CD4-positive, alpha-beta T cell treated with Interleukin-1 beta for 1 hour (primary cell): ENCODE results near the gene M1AP.

Experiments used
- DNase-seq, 2 donors: peaks; one replicate each; pipeline ENCODE4 v3.0.0-alpha.2; 2020 to 2022

The M1AP gene

DNA sequence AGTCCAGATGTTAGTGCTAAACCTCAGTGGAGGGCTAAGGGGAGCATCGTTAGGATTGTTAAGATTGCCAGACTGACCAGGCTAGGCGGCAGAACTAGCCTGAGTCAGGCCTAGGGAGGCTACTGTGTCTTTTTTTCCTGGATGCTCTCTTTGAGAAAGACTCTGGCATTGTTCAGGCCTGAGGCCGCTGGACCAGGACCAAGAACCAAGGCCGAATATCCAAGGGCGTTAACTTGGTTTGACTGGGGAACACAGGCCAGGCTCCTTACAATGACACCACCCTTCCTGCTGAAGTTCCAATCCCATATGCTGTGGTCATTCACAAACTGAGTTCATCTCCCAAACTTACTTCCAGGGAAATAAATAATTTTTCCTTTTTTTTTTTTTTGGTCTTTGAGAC, 107.8 kb downstream of the M1AP start:
- no peak for DNase-seq

- no peak for DNase-seq
Measured at GRCh38 chr2:74538881-74539339, 109.2 kb downstream of the M1AP start.

DNA sequence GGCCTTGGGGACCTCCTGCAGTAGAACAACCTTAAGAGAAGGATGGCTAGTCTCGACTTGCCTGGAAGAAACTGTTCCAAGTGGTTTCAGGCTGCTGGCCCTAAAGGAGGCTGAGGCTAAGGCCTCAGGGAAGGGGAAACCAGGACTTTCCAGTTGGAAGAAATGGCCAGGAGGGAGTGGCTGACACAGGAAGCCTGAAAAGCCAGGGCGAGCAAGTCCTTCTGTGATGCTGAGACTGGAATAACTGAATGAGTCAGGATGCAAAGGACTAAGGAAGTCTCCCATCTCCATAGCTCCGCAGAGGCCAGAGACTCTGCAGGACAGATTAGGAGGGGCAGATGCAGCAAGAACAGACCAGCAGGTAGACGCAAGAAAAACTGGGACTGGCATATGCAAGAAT, 111.0 kb downstream of the M1AP start:
- DNase-seq = no peak

- no peak for DNase-seq
Measured at GRCh38 chr2:74536166-74536950, 111.8 kb downstream of the M1AP start.

DNA sequence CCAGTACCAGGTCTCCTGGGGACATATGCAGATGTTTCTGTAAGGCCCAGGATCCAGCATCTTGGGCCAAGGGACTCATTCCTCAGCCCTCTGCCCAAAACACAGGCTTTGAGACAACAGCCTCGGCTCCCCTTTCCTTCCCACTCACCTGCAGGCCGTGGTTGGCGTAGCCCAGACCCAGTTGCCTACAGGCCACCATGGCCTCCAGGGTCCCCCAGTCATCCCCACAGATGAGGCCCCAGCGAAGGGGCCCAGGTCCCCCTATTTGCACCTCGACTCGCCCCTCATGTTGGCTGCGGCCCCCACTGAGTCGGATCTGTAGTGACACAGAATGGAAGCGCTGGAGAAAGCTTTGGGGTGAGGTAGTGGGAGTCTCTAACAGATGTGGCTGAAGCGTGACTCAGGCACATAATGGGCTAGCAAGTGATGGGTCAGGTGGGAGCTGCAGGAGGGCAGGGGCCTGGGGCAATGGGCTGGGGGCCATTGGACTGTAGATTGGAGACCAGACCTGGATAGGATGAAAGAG, 112.6 kb downstream of the M1AP start:
- DNase-seq = no peak

GRCh38 chr2:74534411-74534810, 113.7 kb downstream of the M1AP start:
- no peak for DNase-seq

GRCh38 chr2:74533464-74533863, 114.7 kb downstream of the M1AP start:
- DNase-seq = no peak

GRCh38 chr2:74532222-74532621, 115.9 kb downstream of the M1AP start:
- DNase-seq = peak in 1 of 2 donors; percentile 59

- DNase-seq = no peak
Measured at GRCh38 chr2:74531666-74532065, 116.5 kb downstream of the M1AP start.

- DNase-seq = peak; percentile 66 to 70
Measured at GRCh38 chr2:74530239-74531187, 117.6 kb downstream of the M1AP start.

DNA sequence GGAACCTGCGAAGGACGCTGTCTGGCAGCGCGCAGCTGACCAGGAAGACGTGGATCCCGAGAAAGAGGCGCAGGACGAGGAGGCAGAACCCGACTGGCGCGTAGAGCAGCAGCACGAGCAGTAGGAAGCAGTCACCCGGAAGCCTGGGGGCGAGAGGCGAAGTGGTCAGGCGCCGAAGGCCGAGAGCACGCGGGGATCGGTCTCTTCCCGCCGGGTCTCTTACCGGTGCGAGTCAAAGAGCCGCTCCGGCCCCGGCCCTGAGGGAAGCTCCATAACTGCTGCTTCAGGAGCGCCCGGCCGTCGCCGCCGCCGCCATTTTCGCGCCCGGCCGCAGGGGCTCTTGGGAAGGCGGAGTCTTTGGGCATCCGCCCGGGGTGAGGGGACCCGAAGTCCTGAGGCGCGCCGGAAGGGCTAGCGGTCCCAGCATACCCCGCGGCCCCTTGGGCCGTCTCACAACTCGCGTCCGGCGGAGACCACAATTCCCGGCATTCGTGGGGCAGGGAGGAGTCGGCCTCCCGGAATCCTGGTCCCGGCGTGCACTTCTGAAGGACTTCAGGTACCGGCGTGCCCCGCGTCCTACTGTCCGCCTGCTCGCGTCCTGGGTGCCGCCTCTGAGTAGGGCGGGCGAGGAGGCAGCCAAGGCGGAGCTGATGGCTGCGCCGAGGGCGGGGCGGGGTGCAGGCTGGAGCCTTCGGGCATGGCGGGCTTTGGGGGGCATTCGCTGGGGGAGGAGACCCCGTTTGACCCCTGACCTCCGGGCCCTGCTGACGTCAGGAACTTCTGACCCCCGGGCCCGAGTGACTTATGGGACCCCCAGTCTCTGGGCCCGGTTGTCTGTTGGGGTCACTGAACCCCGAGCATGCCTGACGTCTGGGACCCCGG, 118.5 kb downstream of the M1AP start, which contains the start of the genes AUP1 and HTRA2:
TSS of gene AUP1 (minus strand) at position 350 of the 882 bp plus-strand sequence. CDS start at position 273, 77 bp downstream.
TSS of gene HTRA2 (plus strand) at position 577 of the 882 bp plus-strand sequence. CDS start at position 651, 74 bp downstream.
- peak; percentile 89 to 94 for DNase-seq

DNA sequence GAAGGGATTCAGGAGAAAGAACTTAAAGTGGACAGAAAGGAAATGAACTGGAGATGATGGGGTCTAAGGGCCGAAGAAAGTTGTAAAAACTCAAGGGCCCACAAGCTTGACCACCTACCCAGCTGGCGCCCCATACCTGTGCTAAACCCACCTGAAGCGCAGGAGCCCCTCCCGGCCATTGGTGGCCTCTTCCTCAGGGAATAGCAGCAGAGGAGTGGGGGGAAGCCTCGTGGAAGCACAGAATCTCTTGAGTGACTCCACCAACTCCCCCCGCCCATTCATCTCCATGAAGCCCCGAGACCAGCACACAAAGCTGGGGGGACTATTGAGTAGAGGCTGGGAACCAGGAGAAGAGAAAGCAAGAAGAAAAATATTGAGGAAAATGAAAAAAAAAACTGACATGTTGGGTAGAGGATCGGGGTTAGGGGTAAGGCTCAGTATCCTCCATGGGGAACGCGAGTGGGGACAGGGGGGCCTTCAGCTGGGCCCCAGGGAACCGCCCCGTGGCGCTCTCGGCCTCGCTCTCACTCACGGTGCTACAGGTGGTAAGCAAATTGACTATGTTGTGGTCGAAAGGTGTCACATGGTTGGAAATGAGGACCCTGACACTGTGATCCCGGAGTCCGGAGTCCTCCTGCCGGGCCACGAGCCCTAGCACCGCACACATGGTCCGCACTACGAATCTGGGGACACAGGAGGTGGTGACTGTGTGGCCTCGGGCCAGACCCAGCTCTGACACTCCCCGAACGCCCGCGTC, 119.4 kb downstream of the M1AP start:
- peak in 1 of 2 donors; percentile 13 for DNase-seq

DNA sequence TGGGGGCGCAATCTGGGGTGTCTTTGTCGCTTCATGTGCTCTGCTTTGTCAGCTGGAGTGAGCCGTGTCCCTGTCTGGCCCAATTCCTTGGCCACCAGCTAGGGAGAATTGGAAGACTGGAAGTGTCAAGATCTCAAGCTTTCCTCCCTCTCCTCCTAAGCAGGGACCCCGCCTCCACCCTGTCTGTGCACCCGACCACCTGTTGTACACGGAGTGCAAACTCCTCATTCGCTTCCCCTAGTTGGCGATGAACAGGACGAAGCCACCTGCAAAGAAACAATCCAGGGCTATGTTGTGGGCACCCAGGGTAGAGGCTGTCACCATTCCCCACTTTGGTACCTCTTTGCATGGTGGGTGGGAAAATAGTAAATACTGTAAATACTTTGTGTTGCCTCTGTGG, 120.4 kb downstream of the M1AP start:
- no peak for DNase-seq

DNA sequence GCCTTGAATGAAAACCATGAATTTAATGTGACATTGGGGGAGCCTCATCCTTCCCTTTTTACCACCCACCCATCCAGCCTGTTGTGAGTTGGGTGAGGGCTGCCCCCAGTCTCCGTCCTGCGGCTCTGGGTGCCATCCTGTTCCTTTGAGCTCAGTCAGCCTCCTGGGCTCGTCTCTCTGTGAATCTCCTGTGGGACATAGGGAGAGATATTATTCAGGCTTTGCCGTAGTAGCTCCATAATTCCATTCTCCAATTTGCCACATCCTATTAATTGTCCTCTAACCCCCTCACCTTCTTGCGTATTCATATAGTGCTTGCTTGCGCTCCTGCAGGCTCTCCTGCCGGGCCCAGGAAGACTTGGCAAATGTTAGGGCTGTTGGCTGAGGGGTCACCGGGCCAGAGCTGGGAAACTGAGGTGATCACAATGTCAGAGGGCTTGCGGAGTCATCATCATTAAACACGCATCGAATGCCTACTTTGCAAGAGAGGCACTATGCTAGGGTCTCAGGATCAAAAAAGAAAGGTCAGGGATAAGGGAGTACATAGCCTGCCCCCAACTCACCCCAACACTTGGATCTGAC, 121.4 kb downstream of the M1AP start:
- no peak for DNase-seq

GRCh38 chr2:74525717-74526648, 122.1 kb downstream of the M1AP start, which contains the start of gene DQX1:
DQX1 (minus strand) TSS chr2:74526231; CDS start chr2:74525729, 502 bp downstream.
- peak; percentile 48 to 66 for DNase-seq

DNA sequence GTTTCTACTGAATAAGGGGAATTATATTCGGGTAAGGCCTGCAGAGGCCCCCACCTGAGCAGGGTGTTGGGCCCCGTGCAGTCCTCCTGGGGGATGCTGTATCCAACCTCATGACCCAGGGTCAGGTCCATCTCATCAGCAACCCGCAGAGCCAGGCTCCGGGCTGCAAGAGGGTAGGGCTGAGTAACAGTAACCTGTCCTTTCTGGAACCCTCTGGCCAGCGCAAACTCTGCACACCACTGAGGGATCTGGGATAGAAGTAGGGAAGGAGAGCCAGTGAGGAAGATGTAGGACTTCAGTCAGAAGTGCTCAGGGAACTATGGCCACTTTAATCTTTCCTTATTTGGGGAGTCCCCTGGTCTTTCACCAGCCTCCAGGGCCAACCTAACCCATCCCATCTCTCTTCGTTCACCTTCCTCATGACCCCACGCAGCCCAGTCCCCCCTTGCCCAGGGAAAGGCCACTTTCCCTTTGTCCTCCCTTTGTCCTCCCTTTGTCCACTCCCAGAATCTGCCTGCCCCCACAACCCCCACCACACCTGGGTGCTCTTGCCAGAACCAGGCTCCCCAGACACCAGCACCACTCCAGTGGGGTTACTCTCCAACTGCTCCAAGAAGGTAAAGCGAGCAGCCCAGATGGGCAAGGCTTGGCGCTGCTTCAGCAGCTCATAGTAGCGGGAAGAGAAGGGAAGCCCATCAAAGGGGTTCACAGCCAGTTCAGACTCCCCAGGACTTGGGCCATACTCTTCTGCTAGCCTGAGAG, 123.0 kb downstream of the M1AP start:
- DNase-seq = no peak

GRCh38 chr2:74524005-74524404, 124.1 kb downstream of the M1AP start:
- no peak for DNase-seq

DNA sequence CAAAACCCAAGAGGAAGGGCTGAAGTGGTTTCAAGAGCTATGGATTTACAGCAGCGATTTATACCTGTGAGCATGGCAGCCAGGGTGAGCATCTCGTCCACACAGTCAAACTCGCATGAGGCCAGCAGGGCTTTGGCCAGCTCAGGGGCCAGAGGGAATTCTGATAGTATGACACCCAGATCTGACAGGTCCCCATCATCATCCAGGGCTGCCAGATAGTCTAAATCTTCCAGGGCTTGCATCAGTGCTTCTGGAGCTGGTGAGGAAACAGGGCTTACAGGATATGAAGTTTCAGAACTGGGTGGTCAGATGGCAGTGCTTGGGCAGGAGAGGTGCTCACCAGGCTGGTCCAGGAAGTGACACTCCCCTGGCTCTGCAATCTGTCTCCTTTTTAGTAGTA, 125.6 kb downstream of the M1AP start:
- DNase-seq = no peak

DNA sequence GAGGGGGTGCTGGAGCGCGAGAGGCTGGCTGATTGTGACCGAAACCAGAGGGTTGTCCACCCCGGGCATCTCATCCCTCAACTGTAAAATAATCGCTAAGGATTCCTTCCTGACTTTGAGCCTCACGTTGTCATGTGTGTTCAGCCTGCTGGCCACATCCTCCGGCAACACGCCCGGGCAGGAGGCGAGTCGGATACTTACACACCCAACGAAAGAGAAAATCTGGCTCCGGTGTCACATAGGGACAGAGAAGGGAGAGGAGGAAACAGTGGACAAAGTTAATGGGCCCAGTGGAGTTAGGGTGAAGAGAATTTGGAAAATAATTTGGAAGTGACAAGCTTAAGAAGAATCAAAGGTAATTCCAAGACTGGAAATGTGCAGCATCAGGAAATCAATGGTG, 131.5 kb downstream of the M1AP start:
- DNase-seq = no peak
